AG10803 (cell line): Measurements from ENCODE around the gene PDCD4.

Experiments
- DNase-seq: peaks from one replicate; pipeline ENCODE4 v3.0.0; 2010; ENCODE audit warnings: low read depth
- H3K4me3 ChIP-seq: 2 replicates; pipeline ENCODE4 v1.5.1; 2011; ENCODE audit warnings: mild to moderate bottlenecking, low read length, control low read depth
- CTCF ChIP-seq: conservative IDR thresholded peaks from 2 replicates; pipeline ENCODE4 v1.5.1; 2011; ENCODE audit warnings: mild to moderate bottlenecking, low read length, control low read depth, inconsistent platforms

The PDCD4 gene

GRCh38 chr10:110827875-110828274 lies 43.9 kb upstream of the PDCD4 start:
- no peak overlapping the region for H3K4me3 ChIP-seq
- DNase-seq = no peak
- no peak for TF ChIP-seq CTCF

- no peak for TF ChIP-seq CTCF
- DNase-seq = no peak
- no peak overlapping the region for H3K4me3 ChIP-seq
Measured at GRCh38 chr10:110828525-110828924, 43.2 kb upstream of the PDCD4 start.

- no peak for TF ChIP-seq CTCF
- no peak overlapping the region for H3K4me3 ChIP-seq
- DNase-seq = no peak
Measured at GRCh38 chr10:110829721-110830410, 41.9 kb upstream of the PDCD4 start.

- no peak for DNase-seq
- H3K4me3 ChIP-seq = no peak overlapping the region
- no peak for TF ChIP-seq CTCF
Measured at GRCh38 chr10:110833234-110833940, 38.3 kb upstream of the PDCD4 start.

- DNase-seq = no peak
- TF ChIP-seq CTCF = no peak
- H3K4me3 ChIP-seq = no peak overlapping the region
Measured at GRCh38 chr10:110833941-110834628, 37.6 kb upstream of the PDCD4 start.

GRCh38 chr10:110834629-110835301 lies 37.0 kb upstream of the PDCD4 start:
- no peak for DNase-seq
- H3K4me3 ChIP-seq = no peak overlapping the region
- TF ChIP-seq CTCF = no peak
